ENCODE results near the gene SPIN3. TPM values are rescaled to one million over a fixed set of nuclear protein-coding genes. Genes with fewer than 3 reads are reported as not detected.
"Not testable (repeated sequence)": the region's sequence is repeated elsewhere in the genome, so short reads cannot be mapped to it uniquely, and the experiment has no call there.

The SPIN3 gene
- total RNA-seq, result 10 to 100 TPM; 12.2 to 17.5 (median 14.1) TPM

DNA sequence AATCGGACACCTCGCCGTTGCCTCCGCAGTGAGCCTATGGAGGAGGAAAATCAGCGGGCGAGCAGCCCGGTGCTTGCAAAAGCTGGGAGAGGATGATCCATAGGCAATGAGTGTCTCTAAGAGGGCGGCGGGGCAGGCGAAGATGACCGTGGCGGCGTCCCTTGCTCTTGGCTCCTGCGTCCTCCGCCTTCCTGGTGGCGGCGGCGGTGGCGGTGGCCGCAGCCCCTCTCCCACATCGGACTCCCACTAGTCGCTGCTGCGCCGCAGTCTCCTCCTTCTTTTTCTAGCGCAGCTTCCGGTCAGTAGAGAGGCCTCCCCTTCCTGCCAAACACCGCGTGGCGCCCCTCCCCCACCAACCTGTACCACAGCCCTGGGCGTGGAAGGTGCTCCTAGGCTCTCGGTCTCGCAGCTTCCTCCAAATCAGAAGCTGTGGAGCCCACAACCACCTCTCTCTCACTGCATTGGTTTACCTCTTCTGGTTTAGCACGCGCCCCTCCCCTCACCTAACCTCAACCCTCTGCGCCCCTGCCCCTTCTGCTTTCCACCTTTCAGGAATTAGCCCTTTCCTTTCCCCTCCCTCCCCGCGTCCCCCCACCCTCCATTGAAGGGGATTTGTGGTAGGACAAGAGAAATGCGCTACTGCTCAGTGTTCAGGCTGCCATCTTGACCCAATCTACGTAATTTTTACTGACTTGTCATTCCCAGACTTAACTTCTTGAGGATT is at the start of gene SPIN3:
TSS of gene SPIN3 (minus strand) at position 271 of the 724 bp plus-strand sequence. CDS start 594 bp downstream, outside the sequence.
- Histone ChIP-seq H3K4me1 (no peaks in the 10 kb centered on the region), H3K4me3 (replicated peaks in 1 of 3) (peak within 1 kb of the TSS in 2 of 3 donors; percentile 42 to 54), H3K27ac (peak within 1 kb of the TSS in 2 of 3 donors; percentile 32 to 48), H3K9me3 (no peaks in the 10 kb centered on the region), H3K27me3 (no peaks in the 10 kb centered on the region), H3K36me3 (no peaks in the 10 kb centered on the region)
- peak; percentile 86 to 89 for DNase-seq
- WGBS, 2 donors, result 4% methylated on average over 11 to 13 of the region's 39 CpGs
- intact Hi-C loops (cut with DNase I), result no loop called here
- peak in 1 of 2 donors; percentile 80 for TF ChIP-seq POLR2A (IDR thresholded peaks at IDR 0.05)
- TF ChIP-seq, protein P1, sequence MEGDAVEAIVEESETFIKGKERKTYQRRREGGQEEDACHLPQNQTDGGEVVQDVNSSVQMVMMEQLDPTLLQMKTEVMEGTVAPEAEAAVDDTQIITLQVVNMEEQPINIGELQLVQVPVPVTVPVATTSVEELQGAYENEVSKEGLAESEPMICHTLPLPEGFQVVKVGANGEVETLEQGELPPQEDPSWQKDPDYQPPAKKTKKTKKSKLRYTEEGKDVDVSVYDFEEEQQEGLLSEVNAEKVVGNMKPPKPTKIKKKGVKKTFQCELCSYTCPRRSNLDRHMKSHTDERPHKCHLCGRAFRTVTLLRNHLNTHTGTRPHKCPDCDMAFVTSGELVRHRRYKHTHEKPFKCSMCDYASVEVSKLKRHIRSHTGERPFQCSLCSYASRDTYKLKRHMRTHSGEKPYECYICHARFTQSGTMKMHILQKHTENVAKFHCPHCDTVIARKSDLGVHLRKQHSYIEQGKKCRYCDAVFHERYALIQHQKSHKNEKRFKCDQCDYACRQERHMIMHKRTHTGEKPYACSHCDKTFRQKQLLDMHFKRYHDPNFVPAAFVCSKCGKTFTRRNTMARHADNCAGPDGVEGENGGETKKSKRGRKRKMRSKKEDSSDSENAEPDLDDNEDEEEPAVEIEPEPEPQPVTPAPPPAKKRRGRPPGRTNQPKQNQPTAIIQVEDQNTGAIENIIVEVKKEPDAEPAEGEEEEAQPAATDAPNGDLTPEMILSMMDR (IDR thresholded peaks at IDR 0.05), result no peak

DNA sequence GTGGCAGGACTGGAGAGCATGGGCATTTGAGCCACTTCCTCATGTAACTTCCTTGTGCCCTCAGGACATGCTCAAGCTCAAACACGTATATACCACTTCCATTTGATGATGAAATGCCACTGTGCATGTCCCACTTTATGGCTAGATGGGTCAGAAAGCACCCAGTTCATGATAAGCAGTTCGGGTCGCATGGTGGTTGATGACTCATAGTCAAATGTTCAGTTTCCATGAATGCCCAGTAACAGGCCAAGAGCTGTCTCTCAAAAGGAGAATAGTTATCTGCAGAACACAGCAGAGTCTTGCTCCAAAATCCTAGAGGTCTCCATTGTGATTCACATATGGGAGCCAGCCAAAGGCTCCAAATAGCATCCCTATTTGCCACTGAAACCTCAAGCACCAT is 48.9 kb upstream of the SPIN3 start:
- Histone ChIP-seq H3K4me1 (no peaks in the 10 kb centered on the region), H3K27me3 (no peaks in the 10 kb centered on the region), H3K4me3 (replicated peaks in 1 of 3) (no peak overlapping the region), H3K27ac (no peak overlapping the region), H3K9me3 (no peaks in the 10 kb centered on the region), H3K36me3 (no peaks in the 10 kb centered on the region)
- no peak for DNase-seq
- WGBS, 2 donors, result 76 to 78% methylated on average over 3 of the region's 3 CpGs
- intact Hi-C loops (cut with DNase I), result no loop called here
- TF ChIP-seq, protein P1 (IDR thresholded peaks at IDR 0.05), result no peak
- no peak for TF ChIP-seq POLR2A (IDR thresholded peaks at IDR 0.05)

DNA sequence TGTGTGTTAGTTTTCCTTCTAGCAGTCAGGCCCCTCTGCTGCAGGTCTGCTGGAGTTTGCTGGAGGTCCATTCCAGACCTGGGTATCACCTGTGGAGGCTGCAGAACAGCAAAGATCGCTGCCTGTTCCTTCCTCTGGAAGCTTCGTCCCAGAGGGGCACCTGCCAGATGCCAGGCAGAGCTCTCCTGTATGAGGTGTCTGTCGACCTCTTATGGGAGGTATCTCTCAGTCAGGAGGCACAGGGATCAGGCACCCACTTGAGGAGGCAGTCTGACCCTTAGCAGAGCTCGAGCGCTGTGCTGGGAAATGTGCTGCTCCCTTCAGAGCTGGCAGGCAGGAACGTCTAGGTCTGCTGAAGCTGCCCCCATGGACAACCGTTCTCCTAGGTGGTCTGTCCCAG is 41.9 kb upstream of the SPIN3 start:
- H3K9me3 ChIP-seq; H3K36me3 ChIP-seq; H3K4me1 ChIP-seq; H3K4me3 ChIP-seq (replicated peaks in 1 of 3); H3K27me3 ChIP-seq; intact Hi-C loops (cut with DNase I); H3K27ac ChIP-seq; DNase-seq: not testable (repeated sequence)
- 100% methylated on average over 1 to 2 of the region's 7 CpGs for WGBS, 2 donors

DNA sequence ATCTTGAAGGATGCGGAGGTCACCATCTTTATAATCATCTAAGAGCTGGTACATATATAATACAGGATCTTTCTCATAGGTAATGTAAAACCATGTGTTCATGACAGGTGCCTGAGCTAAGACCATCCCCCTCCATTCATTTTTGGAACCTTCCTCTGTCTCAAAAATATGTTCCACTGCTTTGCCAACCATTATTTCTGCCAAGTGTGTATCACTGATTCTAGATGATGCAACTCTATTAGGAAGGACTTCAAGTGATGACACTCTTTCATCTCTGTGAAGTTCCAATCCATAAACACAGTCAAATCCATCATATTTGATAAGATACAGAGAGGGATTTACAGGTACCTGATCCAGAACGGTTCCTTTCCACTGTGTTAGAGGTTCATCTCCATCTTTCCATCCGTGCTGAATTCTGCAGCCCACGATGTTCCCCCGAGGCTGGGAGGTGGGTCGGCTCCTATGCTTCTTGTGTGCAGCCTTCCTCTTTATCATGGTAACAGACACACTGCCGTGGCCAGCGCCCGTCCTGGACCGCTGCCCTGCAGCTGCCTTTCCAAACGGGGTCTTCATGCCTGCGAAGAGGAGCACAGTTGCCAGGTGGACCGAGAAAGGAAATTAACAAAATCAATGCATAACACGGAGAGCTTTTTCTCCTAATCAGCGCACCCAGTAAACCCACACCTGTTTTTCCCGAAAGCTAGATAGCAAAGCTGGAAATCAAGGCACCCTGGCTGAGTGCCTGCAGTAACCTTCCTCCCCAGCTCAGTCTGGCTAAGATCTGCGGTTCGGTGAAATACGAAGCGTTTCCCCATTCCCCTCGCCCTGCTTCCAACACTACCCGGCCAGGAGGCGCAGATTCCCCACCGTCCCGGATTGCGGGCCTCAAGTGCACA is 718 bp downstream of the SPIN3 start:
- peak overlapping the region in 2 of 3 donors; percentile 32 to 48 for H3K27ac ChIP-seq
- TF ChIP-seq, protein P1 (IDR thresholded peaks at IDR 0.05), result no peak
- no peak for TF ChIP-seq POLR2A (IDR thresholded peaks at IDR 0.05)
- 15 to 32% methylated on average over 5 to 20 of the region's 26 CpGs for WGBS, 2 donors
- peak overlapping the region in 2 of 3 donors; percentile 42 to 54 for H3K4me3 ChIP-seq (replicated peaks in 1 of 3)
- intact Hi-C loops (cut with DNase I), result no loop called here
- H3K36me3 ChIP-seq, result no peaks in the 10 kb centered on the region
- DNase-seq, result peak in 1 of 2 donors; percentile 5
- no peaks in the 10 kb centered on the region for H3K9me3 ChIP-seq
- H3K27me3 ChIP-seq, result no peaks in the 10 kb centered on the region
- H3K4me1 ChIP-seq, result no peaks in the 10 kb centered on the region

DNA sequence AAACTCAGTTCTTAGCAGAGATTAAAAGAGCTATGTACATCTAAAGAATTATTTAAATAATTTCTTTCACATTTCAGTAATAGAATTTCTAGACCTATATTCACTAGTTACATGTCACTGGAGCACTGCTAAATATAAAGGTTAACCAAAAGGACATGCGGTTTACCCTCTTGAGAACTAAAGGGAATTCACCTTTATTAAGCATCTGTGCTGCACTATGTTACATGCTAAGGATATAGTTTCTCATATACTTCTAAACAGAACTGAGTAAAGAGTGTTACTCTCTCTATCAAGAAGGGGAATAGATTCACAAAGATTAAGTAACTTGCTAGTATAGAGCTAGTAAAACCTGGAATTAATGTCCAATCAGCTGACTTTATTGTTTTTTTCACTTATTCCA is 7.6 kb downstream of the SPIN3 start:
- DNase-seq, result no peak
- H3K9me3 ChIP-seq, result no peaks in the 10 kb centered on the region
- intact Hi-C loops (cut with DNase I), result no loop called here
- no peak overlapping the region for H3K4me3 ChIP-seq (replicated peaks in 1 of 3)
- TF ChIP-seq, protein P1 (IDR thresholded peaks at IDR 0.05), result no peak
- no peak for TF ChIP-seq POLR2A (IDR thresholded peaks at IDR 0.05)
- H3K4me1 ChIP-seq, result no peaks in the 10 kb centered on the region
- H3K27ac ChIP-seq, result no peak overlapping the region
- 94 to 100% methylated on average over 1 of the region's 1 CpG for WGBS, 2 donors
- no peaks in the 10 kb centered on the region for H3K36me3 ChIP-seq
- no peaks in the 10 kb centered on the region for H3K27me3 ChIP-seq
